IMR-90 (cell line): ENCODE results near the gene SEPTIN8. TPM values are rescaled to one million over a fixed set of nuclear protein-coding genes. Genes with fewer than 3 reads are reported as not detected.
"Not testable (repeated sequence)": the region's sequence is repeated elsewhere in the genome, so short reads cannot be mapped to it uniquely, and the experiment has no call there.

ENCODE experiments used
- ATAC-seq: fragments of 200-7000 bp; cut with Tn5 transposase; 2 replicates; pipeline ENCODE4 v1.9.1; 2020; ENCODE audit warnings: low read depth, mild to moderate bottlenecking, moderate library complexity
- BruUV-seq: library from RNA; stranded (reverse); fragments of 400-500 nt; replicated peaks from 2 replicates; lab custom pipeline; 2021; lab: Mats Ljungman, UMichigan
- CTCF ChIA-PET: fragments of 300-600 bp; formaldehyde crosslinking; extraction: SDS; loops from one replicate; lab custom pipeline; 2021; ENCODE audit warnings: antibody characterized with exemption; lab: Yijun Ruan, JAX
- POLR2A ChIA-PET: fragments of 300-600 bp; sonication (Branson Sonifier 250); formaldehyde crosslinking; loops from one replicate; lab custom pipeline; 2022; ENCODE audit warnings: antibody characterized with exemption; ENCODE audit not compliant: unreplicated experiment; lab: Charles Lee
- DNase-seq: peaks from one replicate; pipeline ENCODE4 v3.0.0; 2013
- H2AFZ ChIP-seq: replicated peaks from 2 replicates; pipeline ENCODE3; 2013; ENCODE audit warnings: low read length, mild to moderate bottlenecking; ENCODE audit not compliant: poor library complexity
- H2AK5ac ChIP-seq: 2 replicates; pipeline ENCODE4 v1.6.1; 2013; ENCODE audit warnings: low read depth, low read length, inconsistent platforms
- H2AK9ac ChIP-seq: replicated peaks from 2 replicates; pipeline ENCODE3; 2013; ENCODE audit warnings: mild to moderate bottlenecking, low read depth, low read length, moderate library complexity; ENCODE audit not compliant: poor library complexity
- H2BK120ac ChIP-seq: 2 replicates; pipeline ENCODE4 v1.6.1; 2013; ENCODE audit warnings: low read depth, low read length, inconsistent platforms
- H2BK15ac ChIP-seq: 3 replicates; pipeline ENCODE4 v1.6.1; 2013; ENCODE audit warnings: low read depth, low read length, inconsistent platforms
- H2BK20ac ChIP-seq: 2 replicates; pipeline ENCODE4 v1.6.1; 2013; ENCODE audit warnings: low read depth, mild to moderate bottlenecking, inconsistent platforms, low read length, moderate library complexity
- H2BK5ac ChIP-seq: 2 replicates; pipeline ENCODE4 v1.6.1; 2013; ENCODE audit warnings: mild to moderate bottlenecking, low read depth, low read length, inconsistent platforms; ENCODE audit not compliant: poor library complexity, severe bottlenecking
- H3K14ac ChIP-seq: replicated peaks from 2 replicates; pipeline ENCODE4 v1.6.1; 2013; ENCODE audit warnings: low read depth, low read length, inconsistent platforms
- H3K18ac ChIP-seq: 2 replicates; pipeline ENCODE4 v1.6.1; 2013; ENCODE audit warnings: low read depth, low read length, control low read depth
- H3K23ac ChIP-seq: 2 replicates; pipeline ENCODE4 v1.6.1; 2013; ENCODE audit warnings: low read depth, low read length, inconsistent platforms
- H3K27ac ChIP-seq: 2 replicates; pipeline ENCODE4 v1.5.1; 2013; ENCODE audit warnings: mild to moderate bottlenecking, control low read depth, low read length; ENCODE audit not compliant: insufficient read depth
- H3K27me3 ChIP-seq: 2 replicates; pipeline ENCODE4 v1.6.1; 2013; ENCODE audit warnings: low read length; ENCODE audit not compliant: control insufficient read depth, insufficient read depth
- H3K36me3 ChIP-seq: 2 replicates; pipeline ENCODE4 v1.6.1; 2013; ENCODE audit warnings: low read length, mixed read lengths; ENCODE audit not compliant: control insufficient read depth, insufficient read depth
- H3K4ac ChIP-seq: 2 replicates; pipeline ENCODE4 v1.6.1; 2013; ENCODE audit warnings: low read depth, low read length, inconsistent platforms
- H3K4me1 ChIP-seq: 2 replicates; pipeline ENCODE4 v1.6.1; 2013; ENCODE audit warnings: low read length, mixed read lengths; ENCODE audit not compliant: control insufficient read depth, insufficient read depth
- H3K4me2 ChIP-seq: 2 replicates; pipeline ENCODE4 v1.6.1; 2013; ENCODE audit warnings: low read depth, mild to moderate bottlenecking, control low read depth, low read length, moderate library complexity
- H3K4me3 ChIP-seq: 2 replicates; pipeline ENCODE4 v1.5.1; 2013; ENCODE audit warnings: low read depth, mild to moderate bottlenecking, control low read depth, low read length, moderate library complexity; ENCODE audit not compliant: insufficient read depth
- H3K56ac ChIP-seq: 2 replicates; pipeline ENCODE4 v1.6.1; 2013; ENCODE audit warnings: low read length, inconsistent platforms; ENCODE audit not compliant: insufficient read depth; ENCODE audit errors: extremely low read depth
- H3K79me1 ChIP-seq, 2 experiments: 2 replicates each; pipeline ENCODE4 v1.6.1; 2013; ENCODE audit warnings: low read length in 2 of 2, inconsistent platforms in 1 of 2, low read depth in 1 of 2
- H3K9ac ChIP-seq: 2 replicates; pipeline ENCODE4 v1.6.1; 2013; ENCODE audit warnings: low read depth, low read length, control low read depth
- H3K9me1 ChIP-seq: 2 replicates; pipeline ENCODE4 v1.6.1; 2013; ENCODE audit warnings: low read length, inconsistent platforms; ENCODE audit not compliant: insufficient read depth
- H3K9me3 ChIP-seq: 2 replicates; pipeline ENCODE4 v1.6.1; 2013; ENCODE audit warnings: low read length; ENCODE audit not compliant: control insufficient read depth, insufficient read depth
- H4K20me1 ChIP-seq: 2 replicates; pipeline ENCODE4 v1.6.1; 2013; ENCODE audit warnings: low read length, inconsistent platforms; ENCODE audit not compliant: insufficient read depth
- H4K5ac ChIP-seq: 2 replicates; pipeline ENCODE4 v1.6.1; 2013; ENCODE audit warnings: mild to moderate bottlenecking, low read depth, low read length, control low read depth
- H4K8ac ChIP-seq, 2 experiments: 2 replicates each; pipeline ENCODE4 v1.6.1; 2013; ENCODE audit warnings: low read depth in 2 of 2, low read length in 2 of 2, control low read depth in 1 of 2, inconsistent platforms in 1 of 2
- H4K91ac ChIP-seq: 2 replicates; pipeline ENCODE4 v1.6.1; 2013; ENCODE audit warnings: low read depth, low read length, inconsistent platforms; ENCODE audit not compliant: insufficient read depth
- whole genome bisulfite sequencing, 2 experiments: methylation state at CpG; one replicate each; pipeline versions ENCODE4 v1.1.5 to v1.1.7; 2013; ENCODE audit warnings: missing lambda C conversion rate in 2 of 2; ENCODE audit not compliant: insufficient read length in 1 of 2; ENCODE audit errors: extremely low coverage in 2 of 2; 5-methylcytosine and 5-hydroxymethylcytosine counted together
- dilution Hi-C: fragments of 300-500 bp; cut with HindIII; formaldehyde crosslinking; loops from one replicate; pipeline ENCODE4 v1.14.3; 2018; ENCODE audit warnings: low sequenced_read_pairs; ENCODE audit not compliant: unreplicated experiment
- in situ Hi-C: fragments of 300-500 bp; cut with MboI; formaldehyde crosslinking; loops from 3 replicates; pipeline ENCODE4 v1.14.3; 2019; ENCODE audit warnings: low sequenced_read_pairs, inconsistent platforms, mixed read lengths
- intact Hi-C: fragments of 100-400 bp; cut with micrococcal nuclease; formaldehyde crosslinking; loops from 2 replicates; pipeline ENCODE4 v1.10.0; 2022
- polyA plus RNA-seq, 3 experiments: library from polyadenylated mRNA; depleted of rRNA; stranded (reverse); fragments of >200 nt; gene quantifications; 2 replicates each; pipeline ENCODE4 v1.2.3, GENCODE V29; 2012; ENCODE audit warnings: low replicate concordance in 1 of 3
- total RNA-seq: library from RNA; depleted of rRNA; stranded (reverse); fragments of >200 nt; gene quantifications from 2 replicates; pipeline ENCODE4 v1.2.3, GENCODE V29; 2012

The SEPTIN8 gene
- total and polyA plus RNA-seq, 2 of the 4 experiments (the other 2 are of a cell fraction), result 56.2 to 67.2 TPM

DNA sequence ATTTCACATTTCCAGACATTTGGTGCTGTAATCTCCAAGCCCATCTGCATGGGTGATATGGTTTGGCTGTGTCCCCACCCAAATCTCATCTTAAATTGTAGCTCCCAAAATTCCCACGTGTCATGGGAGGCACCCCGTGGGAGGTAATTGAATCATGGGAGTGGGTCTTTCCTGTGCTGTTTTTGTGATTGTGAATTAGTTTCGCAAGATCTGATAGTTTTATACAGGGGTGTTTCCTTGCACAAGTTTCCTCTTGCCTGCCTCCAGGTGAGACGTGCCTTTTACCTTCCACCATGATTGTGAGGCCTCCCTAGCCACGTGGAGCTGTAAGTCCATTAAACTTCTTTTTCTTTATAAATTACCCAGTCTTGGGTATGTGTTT, 25.6 kb upstream of the SEPTIN8 start:
- H3K79me1 ChIP-seq, H4K20me1 ChIP-seq, H3K4me2 ChIP-seq, H3K36me3 ChIP-seq, H2BK120ac ChIP-seq, H4K91ac ChIP-seq, H3K27ac ChIP-seq, H2AK5ac ChIP-seq, H3K4me1 ChIP-seq, H3K9me1 ChIP-seq, H3K18ac ChIP-seq, H2BK15ac ChIP-seq, H2BK5ac ChIP-seq, H3K23ac ChIP-seq, H3K4me3 ChIP-seq, H4K8ac ChIP-seq, DNase-seq, H3K4ac ChIP-seq, BruUV-seq, dilution Hi-C loops, H4K5ac ChIP-seq, ATAC-seq, intact Hi-C loops, H3K9me3 ChIP-seq, H2BK20ac ChIP-seq, POLR2A ChIA-PET, H3K9ac ChIP-seq, H3K56ac ChIP-seq, in situ Hi-C loops, H3K14ac ChIP-seq, H2AK9ac ChIP-seq, H2AFZ ChIP-seq: not testable (repeated sequence)
- WGBS, 2 experiments, result no CpG with 5 or more reads among the region's 5 CpGs
- peaks cover 17% of the 10 kb centered on the region for H3K27me3 ChIP-seq
- CTCF ChIA-PET, result interaction anchor here (1.9 kb wide), 1 partner anchor 17 kb away, joined by 4 read pairs; no protein-coding TSS in a partner anchor
